Measurements from ENCODE around the gene RPTOR.

Gene RPTOR

GRCh38 chr17:80889231-80890195 lies 344.9 kb downstream of the RPTOR start:
- H3K4me3 ChIP-seq (replicated peaks in 1 of 2; ENCODE audit: low read depth in 2 of 2, low read length in 2 of 2), result no peak overlapping the region
- no peak for DNase-seq (ENCODE audit: low read depth in 2 of 2)

GRCh38 chr17:80890196-80890920 lies 345.7 kb downstream of the RPTOR start:
- TF ChIP-seq CTCF (IDR thresholded peaks at IDR 0.05; ENCODE audit: low read depth, low read length), result no peak
- no peak for DNase-seq (ENCODE audit: low read depth in 2 of 2)
- no peak overlapping the region for H3K4me3 ChIP-seq (replicated peaks in 1 of 2; ENCODE audit: low read depth in 2 of 2, low read length in 2 of 2)

More at GRCh38 chr17:80889231-80890195, 344.9 kb downstream of the RPTOR start:
- TF ChIP-seq CTCF (IDR thresholded peaks at IDR 0.05; ENCODE audit: low read depth, low read length), result no peak

- no peak for DNase-seq (ENCODE audit: low read depth in 2 of 2)
- TF ChIP-seq CTCF (IDR thresholded peaks at IDR 0.05; ENCODE audit: low read depth, low read length), result no peak
- H3K4me3 ChIP-seq (replicated peaks in 1 of 2; ENCODE audit: low read depth in 2 of 2, low read length in 2 of 2), result peak overlapping the region in 1 of 2 donors; percentile 37
Measured at GRCh38 chr17:80890921-80891396, 346.3 kb downstream of the RPTOR start.

- TF ChIP-seq CTCF (IDR thresholded peaks at IDR 0.05; ENCODE audit: low read depth, low read length), result peak; percentile 15
- DNase-seq (ENCODE audit: low read depth in 2 of 2), result peak; percentile 75 to 93
- H3K4me3 ChIP-seq (replicated peaks in 1 of 2; ENCODE audit: low read depth in 2 of 2, low read length in 2 of 2), result peak overlapping the region in 1 of 2 donors; percentile 37
Measured at GRCh38 chr17:80891397-80892018, 346.9 kb downstream of the RPTOR start.

- TF ChIP-seq CTCF (IDR thresholded peaks at IDR 0.05; ENCODE audit: low read depth, low read length), result no peak
- DNase-seq (ENCODE audit: low read depth in 2 of 2), result peak; percentile 98 to 99
- peak overlapping the region in 1 of 2 donors; percentile 37 for H3K4me3 ChIP-seq (replicated peaks in 1 of 2; ENCODE audit: low read depth in 2 of 2, low read length in 2 of 2)
Measured at GRCh38 chr17:80892019-80892855, 347.6 kb downstream of the RPTOR start.

All from cardiac fibroblast (primary cell).